ENCODE results near the gene COMT.

- TF ChIP-seq POLR2A (IDR thresholded peaks at IDR 0.05) (no peak), CTCF (IDR thresholded peaks at IDR 0.05) (no peak)
These were observed 52.4 kb downstream of the COMT start for GRCh38 chr22:19993926-19994325.
